NCI-H146 (cell line): Measurements from ENCODE around the gene PLPPR4.
"Not testable (repeated sequence)": the region's sequence is repeated elsewhere in the genome, so short reads cannot be mapped to it uniquely, and the experiment has no call there.

ENCODE experiments used
- DNase-seq: peaks from one replicate; lab custom pipeline; 2025; lab: John Stamatoyannopoulos, UW

The PLPPR4 gene

GRCh38 chr1:99264201-99265021, at the start of gene PLPPR4:
Gene PLPPR4 (plus strand): TSS chr1:99264492. CDS start chr1:99264594, 102 bp downstream.
- peak; percentile 3 for DNase-seq

- DNase-seq, result no peak
These were observed 47.3 kb upstream of the PLPPR4 start for GRCh38 chr1:99216956-99217355.

- DNase-seq, result no peak
These were observed 46.7 kb upstream of the PLPPR4 start for GRCh38 chr1:99217599-99217998.

- DNase-seq, result no peak
These were observed 45.7 kb upstream of the PLPPR4 start for GRCh38 chr1:99218572-99218971.

GRCh38 chr1:99218999-99219398, 45.3 kb upstream of the PLPPR4 start:
- DNase-seq, result no peak

- DNase-seq, result no peak
These were observed 37.0 kb upstream of the PLPPR4 start for GRCh38 chr1:99227056-99227897.

- DNase-seq, result no peak
These were observed 36.1 kb upstream of the PLPPR4 start for GRCh38 chr1:99228153-99228552.

- DNase-seq, result no peak
These were observed 35.2 kb upstream of the PLPPR4 start for GRCh38 chr1:99229122-99229521.

GRCh38 chr1:99230695-99231094, 33.6 kb upstream of the PLPPR4 start:
- DNase-seq, result no peak

GRCh38 chr1:99232172-99232571, 32.1 kb upstream of the PLPPR4 start:
- DNase-seq, result no peak

- no peak for DNase-seq
These were observed 30.8 kb upstream of the PLPPR4 start for GRCh38 chr1:99233446-99233845.

GRCh38 chr1:99236756-99237155, 27.5 kb upstream of the PLPPR4 start:
- no peak for DNase-seq

GRCh38 chr1:99239690-99240089, 24.6 kb upstream of the PLPPR4 start:
- peak; percentile 7 for DNase-seq

- DNase-seq, result no peak
These were observed 23.7 kb upstream of the PLPPR4 start for GRCh38 chr1:99240621-99241020.

- DNase-seq, result no peak
These were observed 18.1 kb upstream of the PLPPR4 start for GRCh38 chr1:99246152-99246551.

GRCh38 chr1:99247199-99247598, 17.1 kb upstream of the PLPPR4 start:
- DNase-seq, result no peak

- no peak for DNase-seq
These were observed 13.6 kb upstream of the PLPPR4 start for GRCh38 chr1:99250728-99251127.

- DNase-seq, result no peak
These were observed 13.0 kb upstream of the PLPPR4 start for GRCh38 chr1:99251308-99251707.

GRCh38 chr1:99252630-99253029, 11.7 kb upstream of the PLPPR4 start:
- no peak for DNase-seq

- not testable (repeated sequence) for DNase-seq
These were observed 3.9 kb upstream of the PLPPR4 start for GRCh38 chr1:99260402-99260801.

GRCh38 chr1:99265124-99265523, 832 bp downstream of the PLPPR4 start:
- no peak for DNase-seq

- DNase-seq, result no peak
These were observed 2.4 kb downstream of the PLPPR4 start for GRCh38 chr1:99266726-99267125.

GRCh38 chr1:99268021-99268420, 3.7 kb downstream of the PLPPR4 start:
- DNase-seq, result no peak
